Spleen (tissue), 7 donors: ENCODE measurements around the gene KIAA1549.

ENCODE experiments used
- CTCF ChIP-seq, 11 experiments: fragments of 200-600 bp in 7 of 11; fragments of 450-650 bp in 4 of 11; sonication (generic) in 4 of 11; IDR thresholded peaks in 8 of 11; conservative IDR thresholded peaks in 3 of 11; 1 replicate in 7 of 11; 2 replicates in 4 of 11; pipeline versions ENCODE4 v1.4.0 to v1.8.0; 2016 to 2021; ENCODE audit warnings: antibody characterized with exemption in 11 of 11, inconsistent platforms in 4 of 11, mild to moderate bottlenecking in 1 of 11
- POLR2AphosphoS5 ChIP-seq, 3 donors: sonication (generic); formaldehyde crosslinking; IDR thresholded peaks; one replicate each; pipeline ENCODE4 v1.5.1; 2017; ENCODE audit warnings: antibody characterized with exemption in 3 of 3
- donor health status: DM: no; HTN: no; CAD: no; lungs with moderate emphysema.
- donor health status: DM: no; HTN: no; CAD: no.
- donor health status: DM: no; HTN: no; CAD: no.

- TF ChIP-seq CTCF (IDR thresholded peaks at IDR 0.05 in 8 of 11, conservative IDR thresholded peaks at IDR 0.05 in 3 of 11) = no peak
- no peak for TF ChIP-seq POLR2AphosphoS5 (IDR thresholded peaks at IDR 0.05)
These were observed 100.2 kb downstream of the KIAA1549 start for GRCh38 chr7:138880881-138881578.
